Measurements from ENCODE around the gene MYMX.
"Not testable (repeated sequence)": the region's sequence is repeated elsewhere in the genome, so short reads cannot be mapped to it uniquely, and the experiment has no call there.

The MYMX gene

GRCh38 chr6:44176762-44177509, 39.8 kb upstream of the MYMX start:
- Histone ChIP-seq H3K9me3 (ENCODE audit: low read depth, low read length) (no peaks in the 10 kb centered on the region), H3K27ac (no peak overlapping the region), H3K36me3 (ENCODE audit: insufficient read depth, low read length) (no peaks in the 10 kb centered on the region), H3K4me3 (no peak overlapping the region), H3K9ac (ENCODE audit: insufficient read length) (no peak overlapping the region)
- TF ChIP-seq EZH2 (IDR thresholded peaks at IDR 0.05) (no peak), FOXP2 (optimal IDR thresholded peaks at IDR 0.05; ENCODE audit: control extremely low read depth, extremely low read length, insufficient read depth) (no peak), POLR2AphosphoS5 (IDR thresholded peaks at IDR 0.05; ENCODE audit: borderline replicate concordance, low read depth, low read length) (no peak)
- DNase-seq (ENCODE audit: low read depth, low spot score) = no peak

- Histone ChIP-seq H3K9me3 (ENCODE audit: low read depth, low read length) (no peaks in the 10 kb centered on the region), H3K27ac (no peak overlapping the region), H3K36me3 (ENCODE audit: insufficient read depth, low read length) (no peaks in the 10 kb centered on the region), H3K4me3 (no peak overlapping the region), H3K9ac (ENCODE audit: insufficient read length) (no peak overlapping the region)
- no peak for TF ChIP-seq EZH2 (IDR thresholded peaks at IDR 0.05)
- TF ChIP-seq POLR2AphosphoS5 (IDR thresholded peaks at IDR 0.05; ENCODE audit: borderline replicate concordance, low read depth, low read length) = no peak
- no peak for TF ChIP-seq FOXP2 (optimal IDR thresholded peaks at IDR 0.05; ENCODE audit: control extremely low read depth, extremely low read length, insufficient read depth)
- DNase-seq (ENCODE audit: low read depth, low spot score) = no peak
Observed at GRCh38 chr6:44177691-44178423, 38.9 kb upstream of the MYMX start.

GRCh38 chr6:44178424-44179071, 38.2 kb upstream of the MYMX start:
- TF ChIP-seq POLR2AphosphoS5 (IDR thresholded peaks at IDR 0.05; ENCODE audit: borderline replicate concordance, low read depth, low read length) = no peak
- no peak for TF ChIP-seq FOXP2 (optimal IDR thresholded peaks at IDR 0.05; ENCODE audit: control extremely low read depth, extremely low read length, insufficient read depth)
- TF ChIP-seq EZH2 (IDR thresholded peaks at IDR 0.05) = no peak
- no peak for DNase-seq (ENCODE audit: low read depth, low spot score)
- Histone ChIP-seq H3K36me3 (ENCODE audit: insufficient read depth, low read length) (no peaks in the 10 kb centered on the region), H3K9me3 (ENCODE audit: low read depth, low read length) (no peaks in the 10 kb centered on the region), H3K27ac (no peak overlapping the region), H3K4me3 (no peak overlapping the region), H3K9ac (ENCODE audit: insufficient read length) (no peak overlapping the region)

GRCh38 chr6:44179072-44179536, 37.6 kb upstream of the MYMX start:
- Histone ChIP-seq H3K9me3 (ENCODE audit: low read depth, low read length) (no peaks in the 10 kb centered on the region), H3K4me3 (no peak overlapping the region), H3K9ac (ENCODE audit: insufficient read length) (no peak overlapping the region), H3K27ac (no peak overlapping the region), H3K36me3 (ENCODE audit: insufficient read depth, low read length) (no peaks in the 10 kb centered on the region)
- no peak for DNase-seq (ENCODE audit: low read depth, low spot score)
- no peak for TF ChIP-seq EZH2 (IDR thresholded peaks at IDR 0.05)
- TF ChIP-seq FOXP2 (optimal IDR thresholded peaks at IDR 0.05; ENCODE audit: control extremely low read depth, extremely low read length, insufficient read depth) = no peak
- TF ChIP-seq POLR2AphosphoS5 (IDR thresholded peaks at IDR 0.05; ENCODE audit: borderline replicate concordance, low read depth, low read length) = no peak

GRCh38 chr6:44179648-44180047, 37.1 kb upstream of the MYMX start:
- H3K9me3 ChIP-seq (ENCODE audit: low read depth, low read length) = no peaks in the 10 kb centered on the region
- H3K36me3 ChIP-seq (ENCODE audit: insufficient read depth, low read length) = no peaks in the 10 kb centered on the region
- H3K27ac ChIP-seq = no peak overlapping the region
- no peak for TF ChIP-seq EZH2 (IDR thresholded peaks at IDR 0.05)
- no peak for TF ChIP-seq FOXP2 (optimal IDR thresholded peaks at IDR 0.05; ENCODE audit: control extremely low read depth, extremely low read length, insufficient read depth)
- TF ChIP-seq POLR2AphosphoS5 (IDR thresholded peaks at IDR 0.05; ENCODE audit: borderline replicate concordance, low read depth, low read length) = no peak
- no peak overlapping the region for H3K9ac ChIP-seq (ENCODE audit: insufficient read length)
- H3K4me3 ChIP-seq = no peak overlapping the region
- no peak for DNase-seq (ENCODE audit: low read depth, low spot score)

- no peaks in the 10 kb centered on the region for H3K36me3 ChIP-seq (ENCODE audit: insufficient read depth, low read length)
- H3K27ac ChIP-seq = no peak overlapping the region
- H3K9me3 ChIP-seq (ENCODE audit: low read depth, low read length) = no peaks in the 10 kb centered on the region
- DNase-seq (ENCODE audit: low read depth, low spot score) = no peak
- no peak overlapping the region for H3K4me3 ChIP-seq
- TF ChIP-seq POLR2AphosphoS5 (IDR thresholded peaks at IDR 0.05; ENCODE audit: borderline replicate concordance, low read depth, low read length) (no peak), EZH2 (IDR thresholded peaks at IDR 0.05) (no peak), FOXP2 (optimal IDR thresholded peaks at IDR 0.05; ENCODE audit: control extremely low read depth, extremely low read length, insufficient read depth) (no peak)
- H3K9ac ChIP-seq (ENCODE audit: insufficient read length) = no peak overlapping the region
Observed at GRCh38 chr6:44180406-44180805, 36.3 kb upstream of the MYMX start.

- Histone ChIP-seq H3K9ac (ENCODE audit: insufficient read length) (no peak overlapping the region), H3K27ac (no peak overlapping the region), H3K36me3 (ENCODE audit: insufficient read depth, low read length) (no peaks in the 10 kb centered on the region), H3K9me3 (ENCODE audit: low read depth, low read length) (no peaks in the 10 kb centered on the region), H3K4me3 (no peak overlapping the region)
- TF ChIP-seq POLR2AphosphoS5 (IDR thresholded peaks at IDR 0.05; ENCODE audit: borderline replicate concordance, low read depth, low read length) = no peak
- TF ChIP-seq EZH2 (IDR thresholded peaks at IDR 0.05) = no peak
- no peak for TF ChIP-seq FOXP2 (optimal IDR thresholded peaks at IDR 0.05; ENCODE audit: control extremely low read depth, extremely low read length, insufficient read depth)
- DNase-seq (ENCODE audit: low read depth, low spot score) = no peak
Observed at GRCh38 chr6:44180886-44181285, 35.8 kb upstream of the MYMX start.

- not testable (repeated sequence) for H3K9ac ChIP-seq (ENCODE audit: insufficient read length); H3K36me3 ChIP-seq (ENCODE audit: insufficient read depth, low read length); H3K4me3 ChIP-seq; DNase-seq (ENCODE audit: low read depth, low spot score); H3K27ac ChIP-seq; H3K9me3 ChIP-seq (ENCODE audit: low read depth, low read length)
Observed at GRCh38 chr6:44181784-44182183, 34.9 kb upstream of the MYMX start.
